Activated B cell treated with CpG ODN at 0.5 μM for 24 hours (primary cell): Measurements from ENCODE around the gene CDKAL1. TPM values are rescaled to one million over a fixed set of nuclear protein-coding genes. Genes with fewer than 3 reads are reported as not detected.

ENCODE experiments used
- ATAC-seq: fragments of 200-7000 bp; cut with Tn5 transposase; one replicate; pipeline ENCODE4 v1.10.0; 2021; ENCODE audit warnings: low read depth, mild to moderate bottlenecking, moderate library complexity
- CTCF ChIA-PET: fragments of 350-600 bp; sonication (Branson Sonifier 250); formaldehyde crosslinking; loops from one replicate; lab custom pipeline; 2021; ENCODE audit warnings: antibody characterized with exemption; lab: Charles Lee
- POLR2A ChIA-PET: fragments of 350-600 bp; sonication (Branson Sonifier 250); formaldehyde crosslinking; loops from one replicate; lab custom pipeline; 2021; ENCODE audit warnings: antibody characterized with exemption; lab: Charles Lee
- DNase-seq: peaks from one replicate; pipeline ENCODE4 v3.0.0; 2022
- H3K27ac Mint-ChIP-seq: one replicate; pipeline ENCODE4 v1.8.0; 2020; ENCODE audit warnings: mixed read lengths
- H3K27me3 Mint-ChIP-seq: one replicate; pipeline ENCODE4 v1.8.0; 2021; ENCODE audit warnings: mixed read lengths
- H3K36me3 Mint-ChIP-seq: one replicate; pipeline ENCODE4 v1.8.0; 2021; ENCODE audit warnings: low read depth, mixed read lengths
- H3K4me1 Mint-ChIP-seq: one replicate; pipeline ENCODE4 v1.8.0; 2021; ENCODE audit warnings: mixed read lengths
- H3K4me3 Mint-ChIP-seq: one replicate; pipeline ENCODE4 v1.8.0; 2020; ENCODE audit warnings: mild to moderate bottlenecking, mixed read lengths
- H3K9me3 Mint-ChIP-seq: one replicate; pipeline ENCODE4 v1.8.0; 2020; ENCODE audit warnings: mixed read lengths
- CTCF ChIP-seq: fragments of 200-600 bp; IDR thresholded peaks from one replicate; pipeline ENCODE4 v1.8.0; 2022; ENCODE audit warnings: antibody characterized with exemption, mild to moderate bottlenecking
- intact Hi-C: fragments of 100-400 bp; cut with micrococcal nuclease; formaldehyde crosslinking; loops from one replicate; pipeline ENCODE4 v1.15.1; 2024
- total RNA-seq: library from RNA; stranded (reverse); gene quantifications from 2 replicates; pipeline ENCODE4 v1.2.3, GENCODE V29; 2022

CDKAL1 gene
- total RNA-seq, 1 donor from 2014 or later, result 31.9 TPM

- TF ChIP-seq CTCF, result no peak
- no peak overlapping the region for H3K4me3 Mint-ChIP-seq
- H3K4me1 Mint-ChIP-seq, result no peaks in the 10 kb centered on the region
- ChIA-PET POLR2A (no interaction called here), CTCF (no interaction called here)
- peaks cover 11% of the 10 kb centered on the region for H3K36me3 Mint-ChIP-seq
- H3K27ac Mint-ChIP-seq, result no peak overlapping the region
- intact Hi-C loops, result no loop called here
- H3K9me3 Mint-ChIP-seq, result no peaks in the 10 kb centered on the region
- ATAC-seq (no peak), DNase-seq (no peak)
- no peaks in the 10 kb centered on the region for H3K27me3 Mint-ChIP-seq
These were observed 589.5 kb downstream of the CDKAL1 start for GRCh38 chr6:21123507-21124436.

GRCh38 chr6:21128601-21129000 lies 594.3 kb downstream of the CDKAL1 start:
- Mint-ChIP-seq H3K27me3 (no peaks in the 10 kb centered on the region), H3K4me1 (peaks cover 5% of the 10 kb centered on the region), H3K9me3 (no peaks in the 10 kb centered on the region), H3K27ac (no peak overlapping the region), H3K36me3 (peaks cover 6% of the 10 kb centered on the region), H3K4me3 (no peak overlapping the region)
- TF ChIP-seq CTCF, result no peak
- ATAC-seq (no peak), DNase-seq (no peak)
- ChIA-PET POLR2A (no interaction called here), CTCF (no interaction called here)
- intact Hi-C loops, result no loop called here

GRCh38 chr6:21131406-21131805 lies 597.1 kb downstream of the CDKAL1 start:
- no peak for DNase-seq
- CTCF ChIA-PET, result no interaction called here
- Mint-ChIP-seq H3K4me3 (no peak overlapping the region), H3K27ac (no peak overlapping the region), H3K9me3 (no peaks in the 10 kb centered on the region), H3K27me3 (no peaks in the 10 kb centered on the region), H3K4me1 (peaks cover 5% of the 10 kb centered on the region), H3K36me3 (peaks cover 4% of the 10 kb centered on the region)
- TF ChIP-seq CTCF, result no peak
- POLR2A ChIA-PET, result no interaction called here
- no peak for ATAC-seq
- intact Hi-C loops, result no loop called here

GRCh38 chr6:21132446-21132845 lies 598.2 kb downstream of the CDKAL1 start:
- no peak for ATAC-seq
- CTCF ChIA-PET, result no interaction called here

More at GRCh38 chr6:21132446-21132845, 598.2 kb downstream of the CDKAL1 start:
- H3K4me3 Mint-ChIP-seq, result no peak overlapping the region
- POLR2A ChIA-PET, result no interaction called here
- no peak for TF ChIP-seq CTCF
- H3K36me3 Mint-ChIP-seq, result peaks cover 4% of the 10 kb centered on the region
- H3K9me3 Mint-ChIP-seq, result no peaks in the 10 kb centered on the region
- no peak for DNase-seq
- H3K27me3 Mint-ChIP-seq, result no peaks in the 10 kb centered on the region
- intact Hi-C loops, result no loop called here
- peaks cover 5% of the 10 kb centered on the region for H3K4me1 Mint-ChIP-seq
- no peak overlapping the region for H3K27ac Mint-ChIP-seq
